GM19043 (cell line): ENCODE results near the gene ATM.

Experiments
- ATAC-seq: cut with Tn5 transposase; IDR thresholded peaks from one replicate; pipeline ENCODE4 v1.9.1; 2021; ENCODE audit warnings: low read depth; ENCODE audit not compliant: unreplicated experiment

The ATM gene, protein sequence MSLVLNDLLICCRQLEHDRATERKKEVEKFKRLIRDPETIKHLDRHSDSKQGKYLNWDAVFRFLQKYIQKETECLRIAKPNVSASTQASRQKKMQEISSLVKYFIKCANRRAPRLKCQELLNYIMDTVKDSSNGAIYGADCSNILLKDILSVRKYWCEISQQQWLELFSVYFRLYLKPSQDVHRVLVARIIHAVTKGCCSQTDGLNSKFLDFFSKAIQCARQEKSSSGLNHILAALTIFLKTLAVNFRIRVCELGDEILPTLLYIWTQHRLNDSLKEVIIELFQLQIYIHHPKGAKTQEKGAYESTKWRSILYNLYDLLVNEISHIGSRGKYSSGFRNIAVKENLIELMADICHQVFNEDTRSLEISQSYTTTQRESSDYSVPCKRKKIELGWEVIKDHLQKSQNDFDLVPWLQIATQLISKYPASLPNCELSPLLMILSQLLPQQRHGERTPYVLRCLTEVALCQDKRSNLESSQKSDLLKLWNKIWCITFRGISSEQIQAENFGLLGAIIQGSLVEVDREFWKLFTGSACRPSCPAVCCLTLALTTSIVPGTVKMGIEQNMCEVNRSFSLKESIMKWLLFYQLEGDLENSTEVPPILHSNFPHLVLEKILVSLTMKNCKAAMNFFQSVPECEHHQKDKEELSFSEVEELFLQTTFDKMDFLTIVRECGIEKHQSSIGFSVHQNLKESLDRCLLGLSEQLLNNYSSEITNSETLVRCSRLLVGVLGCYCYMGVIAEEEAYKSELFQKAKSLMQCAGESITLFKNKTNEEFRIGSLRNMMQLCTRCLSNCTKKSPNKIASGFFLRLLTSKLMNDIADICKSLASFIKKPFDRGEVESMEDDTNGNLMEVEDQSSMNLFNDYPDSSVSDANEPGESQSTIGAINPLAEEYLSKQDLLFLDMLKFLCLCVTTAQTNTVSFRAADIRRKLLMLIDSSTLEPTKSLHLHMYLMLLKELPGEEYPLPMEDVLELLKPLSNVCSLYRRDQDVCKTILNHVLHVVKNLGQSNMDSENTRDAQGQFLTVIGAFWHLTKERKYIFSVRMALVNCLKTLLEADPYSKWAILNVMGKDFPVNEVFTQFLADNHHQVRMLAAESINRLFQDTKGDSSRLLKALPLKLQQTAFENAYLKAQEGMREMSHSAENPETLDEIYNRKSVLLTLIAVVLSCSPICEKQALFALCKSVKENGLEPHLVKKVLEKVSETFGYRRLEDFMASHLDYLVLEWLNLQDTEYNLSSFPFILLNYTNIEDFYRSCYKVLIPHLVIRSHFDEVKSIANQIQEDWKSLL (N-terminal part only)

DNA sequence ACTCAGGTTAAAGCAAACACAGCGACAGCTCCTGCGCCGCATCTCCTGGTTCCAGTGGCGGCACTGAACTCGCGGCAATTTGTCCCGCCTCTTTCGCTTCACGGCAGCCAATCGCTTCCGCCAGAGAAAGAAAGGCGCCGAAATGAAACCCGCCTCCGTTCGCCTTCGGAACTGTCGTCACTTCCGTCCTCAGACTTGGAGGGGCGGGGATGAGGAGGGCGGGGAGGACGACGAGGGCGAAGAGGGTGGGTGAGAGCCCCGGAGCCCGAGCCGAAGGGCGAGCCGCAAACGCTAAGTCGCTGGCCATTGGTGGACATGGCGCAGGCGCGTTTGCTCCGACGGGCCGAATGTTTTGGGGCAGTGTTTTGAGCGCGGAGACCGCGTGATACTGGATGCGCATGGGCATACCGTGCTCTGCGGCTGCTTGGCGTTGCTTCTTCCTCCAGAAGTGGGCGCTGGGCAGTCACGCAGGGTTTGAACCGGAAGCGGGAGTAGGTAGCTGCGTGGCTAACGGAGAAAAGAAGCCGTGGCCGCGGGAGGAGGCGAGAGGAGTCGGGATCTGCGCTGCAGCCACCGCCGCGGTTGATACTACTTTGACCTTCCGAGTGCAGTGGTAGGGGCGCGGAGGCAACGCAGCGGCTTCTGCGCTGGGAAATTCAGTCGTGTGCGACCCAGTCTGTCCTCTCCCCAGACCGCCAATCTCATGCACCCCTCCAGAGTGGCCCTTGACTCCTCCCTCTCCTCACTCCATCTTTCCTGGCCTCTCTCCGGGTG lies at the start of gene ATM, which contains the start of gene NPAT:
ATM (plus strand) TSS at position 494 of the 774 bp plus-strand sequence. CDS start 4,558 bp downstream, outside the sequence.
NPAT (minus strand) TSS at position 65 of the 774 bp plus-strand sequence. CDS start 102 bp downstream, outside the sequence.
- ATAC-seq = peak; percentile 66

DNA sequence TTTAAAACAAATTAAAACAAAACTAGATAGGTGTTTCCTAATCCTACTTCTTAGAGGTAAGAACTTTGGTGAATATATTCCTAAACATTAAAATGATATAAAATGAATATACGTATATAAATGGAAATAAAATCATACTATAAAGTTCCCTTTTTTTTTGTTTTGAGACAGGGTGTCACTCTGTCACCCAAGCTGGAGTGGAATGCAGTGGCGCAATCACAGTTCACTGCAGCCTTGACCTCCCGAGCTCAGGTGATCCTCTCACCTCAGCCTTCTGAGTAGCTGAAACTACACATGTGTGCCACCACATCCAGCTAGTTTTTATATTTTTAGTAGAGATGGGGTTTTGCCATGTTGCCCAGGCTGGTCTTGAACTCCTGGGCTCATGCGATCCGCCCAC lies 45.3 kb upstream of the ATM start:
- ATAC-seq = no peak

DNA sequence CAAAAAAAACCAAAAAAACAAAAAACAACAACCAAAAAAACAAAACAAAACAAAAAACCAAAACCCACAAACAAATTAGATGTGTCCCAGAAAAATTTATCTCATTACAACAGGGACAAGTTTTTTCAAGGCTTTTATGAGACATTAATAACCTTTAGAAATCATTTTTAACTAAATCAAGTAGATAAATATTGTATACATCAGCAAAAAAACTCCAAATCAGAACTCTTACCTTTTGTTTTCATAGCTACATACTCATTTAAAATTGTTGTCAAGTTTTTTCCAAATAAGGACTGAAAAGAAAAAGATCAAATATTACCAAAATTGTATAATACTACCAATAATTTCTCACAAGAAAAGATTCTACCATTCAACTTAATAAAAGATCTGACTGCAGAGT lies 29.1 kb upstream of the ATM start:
- no peak for ATAC-seq

- no peak for ATAC-seq
Observed at GRCh38 chr11:108196901-108197300, 26.0 kb upstream of the ATM start.

- ATAC-seq = no peak
Observed at GRCh38 chr11:108197351-108197750, 25.5 kb upstream of the ATM start.

GRCh38 chr11:108198833-108199232 lies 24.0 kb upstream of the ATM start:
- no peak for ATAC-seq

- peak; percentile 75 for ATAC-seq
Observed at GRCh38 chr11:108199446-108200321, 23.2 kb upstream of the ATM start.

DNA sequence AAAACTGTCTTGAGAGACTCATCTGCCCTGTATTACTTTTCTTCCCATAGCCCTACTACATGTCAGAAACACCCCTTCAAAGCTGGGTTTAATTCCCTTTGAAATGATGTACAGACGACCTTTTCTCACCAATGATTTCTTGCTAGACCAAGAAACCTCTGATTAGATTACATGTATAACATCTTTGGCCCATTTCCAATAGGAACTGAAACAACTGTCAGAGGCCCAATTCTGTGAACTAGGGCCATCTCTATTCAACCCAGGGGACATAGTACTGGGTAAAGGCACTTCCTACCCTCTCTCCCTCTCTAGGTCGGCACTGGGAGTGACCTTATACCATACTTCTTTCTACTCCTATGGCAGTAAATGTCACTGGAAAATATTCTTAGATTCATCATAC lies 19.8 kb upstream of the ATM start:
- no peak for ATAC-seq

- ATAC-seq = no peak
Observed at GRCh38 chr11:108204376-108204775, 18.5 kb upstream of the ATM start.

GRCh38 chr11:108204929-108205499 lies 17.9 kb upstream of the ATM start:
- no peak for ATAC-seq

GRCh38 chr11:108206171-108206570 lies 16.7 kb upstream of the ATM start:
- ATAC-seq = no peak

DNA sequence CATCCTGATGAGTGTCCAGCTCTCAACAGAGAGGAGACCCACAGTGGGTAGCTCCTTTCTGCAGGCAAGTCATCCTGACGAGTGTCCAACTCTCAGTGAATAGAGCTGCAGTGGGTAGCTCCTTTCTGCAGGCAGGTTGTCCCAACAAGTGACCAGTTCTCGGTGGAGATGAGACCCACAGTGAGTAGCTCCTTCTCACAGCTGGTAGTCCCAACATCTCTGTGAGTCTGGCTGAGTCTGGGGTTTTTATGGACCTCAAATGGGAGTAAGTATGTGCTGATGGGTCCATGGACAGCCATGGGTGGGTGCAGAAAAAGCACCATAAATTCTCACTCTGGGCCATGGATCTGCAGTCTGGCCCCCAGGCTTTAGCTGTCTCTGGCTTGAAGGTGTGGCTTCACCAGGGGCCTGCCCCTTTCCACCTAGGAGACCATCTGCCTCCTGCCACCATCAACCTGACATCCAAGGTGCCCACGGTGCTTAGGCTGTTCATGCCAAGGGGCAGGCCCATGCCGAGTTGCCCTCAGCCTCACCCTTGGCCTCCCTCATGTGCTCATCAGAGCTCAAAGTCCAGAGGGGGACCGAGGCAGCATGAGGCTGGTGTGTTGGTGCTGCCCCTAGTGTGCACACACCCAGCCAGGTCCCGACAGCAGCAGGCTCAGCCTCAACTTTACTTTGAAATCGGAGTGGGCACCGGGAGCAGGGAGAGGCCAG lies 15.7 kb upstream of the ATM start:
- no peak for ATAC-seq

GRCh38 chr11:108207683-108208060 lies 15.2 kb upstream of the ATM start:
- ATAC-seq = no peak

DNA sequence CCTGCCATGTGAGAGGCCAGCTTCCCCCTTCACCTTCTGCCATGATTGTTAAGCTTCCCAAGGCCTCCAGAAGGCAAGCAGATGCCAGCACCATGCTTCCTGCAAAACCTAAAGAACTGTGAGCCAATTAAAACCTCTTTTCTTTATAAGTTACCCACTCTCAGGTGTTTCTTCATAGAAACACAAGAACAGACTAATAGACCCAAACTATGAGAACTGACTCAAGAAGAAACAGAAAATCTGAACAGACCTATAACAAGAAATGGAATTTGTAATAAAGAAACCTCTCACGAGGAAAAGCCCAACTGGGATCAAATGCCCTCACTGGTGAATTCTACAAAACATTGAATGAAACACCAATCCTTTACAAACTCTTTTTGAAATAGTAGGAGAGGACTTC lies 12.4 kb upstream of the ATM start:
- no peak for ATAC-seq

DNA sequence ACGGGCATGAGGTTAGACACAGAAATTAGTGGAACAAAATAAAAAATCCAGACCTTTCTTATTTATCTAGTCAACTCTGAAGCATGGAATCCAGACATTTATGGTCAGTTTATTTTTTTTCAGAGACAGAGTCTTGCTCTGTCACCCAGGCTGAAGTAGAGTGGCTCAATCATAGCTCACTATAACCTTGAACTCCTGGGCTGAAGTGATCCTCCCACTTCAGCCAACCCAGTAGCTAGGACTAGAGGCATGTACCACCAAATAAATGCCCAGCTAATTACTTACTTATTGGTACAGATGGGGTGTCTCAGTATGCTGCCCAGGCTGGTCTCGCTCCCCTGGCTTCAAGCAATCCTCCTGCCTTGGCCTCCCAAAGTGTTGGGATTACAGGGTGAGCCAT lies 9.1 kb upstream of the ATM start:
- no peak for ATAC-seq

DNA sequence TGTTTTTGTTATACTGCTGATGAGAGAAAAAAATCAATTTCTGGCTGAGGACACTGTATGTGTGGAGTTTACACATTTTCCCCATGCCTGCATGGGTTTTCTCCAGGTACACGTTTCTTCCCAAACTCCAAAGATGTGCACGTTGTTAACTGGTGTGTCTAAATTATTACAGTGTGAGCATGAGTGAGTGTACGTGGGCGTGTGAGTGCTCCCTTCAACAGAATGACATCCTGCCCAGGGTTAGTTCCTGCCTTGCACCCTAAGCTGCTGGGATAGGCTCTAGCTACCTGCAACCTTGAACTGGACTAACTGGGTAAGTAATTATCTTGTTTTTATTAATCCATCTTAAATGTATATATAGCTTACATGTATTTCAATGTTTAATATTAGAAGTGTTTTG lies 5.9 kb upstream of the ATM start:
- no peak for ATAC-seq

GRCh38 chr11:108218455-108218854 lies 4.4 kb upstream of the ATM start:
- no peak for ATAC-seq
